ENCODE measurements around the gene DCHS1.

GRCh38 chr11:6674219-6674597 lies 18.6 kb upstream of the DCHS1 start:
- no peak for TF ChIP-seq ZNF124 (CRISPR knock-in tag; IDR thresholded peaks at IDR 0.05)
- no peak for TF ChIP-seq ZNF274 (CRISPR knock-in tag; IDR thresholded peaks at IDR 0.05)
- TF ChIP-seq TBP (CRISPR knock-in tag; IDR thresholded peaks at IDR 0.05), result no peak
- no peak for TF ChIP-seq PBX3 (CRISPR knock-in tag; IDR thresholded peaks at IDR 0.05; ENCODE audit: borderline replicate concordance)
- TF ChIP-seq SUZ12 (IDR thresholded peaks at IDR 0.05; ENCODE audit: low read depth, low read length), result no peak
- TF ChIP-seq ETS1 (CRISPR knock-in tag; IDR thresholded peaks at IDR 0.05), result no peak
